Measurements from ENCODE around the gene CYP21A2. TPM values are rescaled to one million over a fixed set of nuclear protein-coding genes. Genes with fewer than 3 reads are reported as not detected.
"Not testable (repeated sequence)": the region's sequence is repeated elsewhere in the genome, so short reads cannot be mapped to it uniquely, and the experiment has no call there.

The CYP21A2 gene
- polyA plus RNA-seq, 1 donor (not counting 4 experiments of a cell fraction or from before 2014, with no cell fraction given), result 0.04 TPM

DNA sequence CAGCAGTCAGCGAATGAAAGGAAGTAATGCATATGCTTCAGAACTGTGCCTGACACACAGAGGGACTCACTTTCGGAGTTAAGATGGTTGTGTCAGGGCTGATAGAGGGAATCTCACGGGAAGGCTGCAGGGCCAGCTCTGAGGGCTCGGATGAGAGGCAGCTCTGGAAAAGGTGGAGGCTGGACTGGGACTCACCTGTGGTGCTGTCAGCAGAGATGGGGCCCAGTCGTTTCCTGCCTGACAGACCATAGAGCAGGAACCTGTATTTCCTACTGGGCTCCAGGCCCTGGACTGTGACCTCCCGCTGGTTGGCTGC is 9.3 kb downstream of the CYP21A2 start:
- Histone ChIP-seq H3K9ac (ENCODE audit: control insufficient read depth, extremely low read depth, insufficient read depth, low read length) (no peak overlapping the region), H3K9me1 (ENCODE audit: control insufficient read depth, extremely low read depth, insufficient read depth, low read length) (no peaks in the 10 kb centered on the region), H3K4me3 (ENCODE audit: control insufficient read depth in 2 of 3, extremely low read depth in 1 of 3, insufficient read depth in 2 of 3, low read depth in 1 of 3, low read length in 3 of 3) (no peak overlapping the region), H3K36me3 (ENCODE audit: control insufficient read depth in 2 of 2, extremely low read depth in 1 of 2, insufficient read depth in 2 of 2, low read length in 2 of 2) (no peaks in the 10 kb centered on the region), H3K4me2 (ENCODE audit: control insufficient read depth, extremely low read depth, insufficient read depth, low read depth, low read length) (no peak overlapping the region), H3K27me3 (ENCODE audit: control insufficient read depth, extremely low read depth, insufficient read depth, low read length) (peaks cover 8% of the 10 kb centered on the region), H3K79me2 (ENCODE audit: control insufficient read depth, insufficient read depth, low read length) (no peaks in the 10 kb centered on the region), H4K20me1 (ENCODE audit: control insufficient read depth, extremely low read depth, insufficient read depth, low read length) (no peaks in the 10 kb centered on the region), H3K4me1 (ENCODE audit: control insufficient read depth, extremely low read depth, insufficient read depth, low read length) (peaks cover 7% of the 10 kb centered on the region), H2AFZ (ENCODE audit: control insufficient read depth, low read length) (no peak overlapping the region), H3K9me3 (ENCODE audit: control insufficient read depth, low read depth, low read length) (no peaks in the 10 kb centered on the region), H3K27ac (ENCODE audit: control insufficient read depth, insufficient read depth, low read length) (no peak overlapping the region)
- TF ChIP-seq EZH2 (IDR thresholded peaks at IDR 0.05; ENCODE audit: low read length), result no peak
- TF ChIP-seq, protein P1, sequence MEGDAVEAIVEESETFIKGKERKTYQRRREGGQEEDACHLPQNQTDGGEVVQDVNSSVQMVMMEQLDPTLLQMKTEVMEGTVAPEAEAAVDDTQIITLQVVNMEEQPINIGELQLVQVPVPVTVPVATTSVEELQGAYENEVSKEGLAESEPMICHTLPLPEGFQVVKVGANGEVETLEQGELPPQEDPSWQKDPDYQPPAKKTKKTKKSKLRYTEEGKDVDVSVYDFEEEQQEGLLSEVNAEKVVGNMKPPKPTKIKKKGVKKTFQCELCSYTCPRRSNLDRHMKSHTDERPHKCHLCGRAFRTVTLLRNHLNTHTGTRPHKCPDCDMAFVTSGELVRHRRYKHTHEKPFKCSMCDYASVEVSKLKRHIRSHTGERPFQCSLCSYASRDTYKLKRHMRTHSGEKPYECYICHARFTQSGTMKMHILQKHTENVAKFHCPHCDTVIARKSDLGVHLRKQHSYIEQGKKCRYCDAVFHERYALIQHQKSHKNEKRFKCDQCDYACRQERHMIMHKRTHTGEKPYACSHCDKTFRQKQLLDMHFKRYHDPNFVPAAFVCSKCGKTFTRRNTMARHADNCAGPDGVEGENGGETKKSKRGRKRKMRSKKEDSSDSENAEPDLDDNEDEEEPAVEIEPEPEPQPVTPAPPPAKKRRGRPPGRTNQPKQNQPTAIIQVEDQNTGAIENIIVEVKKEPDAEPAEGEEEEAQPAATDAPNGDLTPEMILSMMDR (optimal IDR thresholded peaks at IDR 0.05 in 1 of 3, IDR thresholded peaks at IDR 0.05 in 1 of 3, conservative IDR thresholded peaks at IDR 0.05 in 1 of 3; ENCODE audit: extremely low read depth in 1 of 3, insufficient read depth in 2 of 3, low read length in 3 of 3), result no peak
- dilution Hi-C loops (cut with MboI; ENCODE audit: extremely low pct_ligation_motif_present, low sequenced_read_pairs), result no loop called here
- FAIRE-seq (no peak), DNase-seq (ENCODE audit: low read depth, low spot score) (no peak)

DNA sequence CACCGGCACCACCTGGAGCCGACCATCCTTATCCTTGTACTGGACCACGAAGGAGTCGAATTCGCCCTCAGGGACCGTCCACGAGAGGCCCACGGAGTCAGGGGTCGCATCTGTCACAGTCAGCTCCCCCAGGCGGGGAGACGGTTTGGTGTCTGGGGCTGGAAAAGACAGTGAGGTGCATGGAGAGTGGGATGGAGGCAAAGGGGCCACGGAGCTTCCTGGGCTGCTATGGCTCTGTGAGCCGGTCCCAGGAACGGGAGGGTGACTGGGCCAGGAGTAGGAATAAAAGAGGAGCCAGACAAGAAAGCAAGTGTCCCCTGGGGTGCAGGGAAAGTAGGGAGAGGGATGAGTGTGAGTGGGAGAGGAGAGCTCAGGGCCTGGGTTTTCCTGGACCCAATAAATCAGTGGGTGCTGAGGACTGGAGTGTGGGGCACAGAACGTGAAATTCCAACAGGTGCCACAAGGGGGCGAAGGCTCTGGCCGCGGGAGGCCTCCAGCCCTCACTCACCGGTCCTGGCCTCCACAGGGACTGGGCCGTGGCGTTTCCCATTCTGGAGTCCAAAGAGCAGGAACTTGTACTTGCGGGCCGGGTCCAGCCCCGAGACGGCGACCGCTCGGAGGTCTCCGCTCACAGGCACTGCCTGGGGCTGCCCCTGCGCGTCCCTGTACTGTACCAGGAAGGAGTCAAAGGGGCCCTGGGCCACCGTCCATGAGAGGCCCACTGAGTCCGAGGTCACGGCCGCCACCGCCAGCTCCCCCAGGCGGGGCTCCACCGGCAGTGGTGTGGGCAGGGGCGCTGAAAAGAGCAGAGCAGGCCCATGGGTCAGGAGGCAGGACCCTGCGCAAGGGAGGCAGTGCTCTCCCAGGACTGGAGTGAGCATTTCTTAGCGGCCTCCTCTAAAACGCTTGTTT is 9.9 kb downstream of the CYP21A2 start:
- dilution Hi-C loops (cut with MboI; ENCODE audit: extremely low pct_ligation_motif_present, low sequenced_read_pairs), result no loop called here
- H3K79me2 ChIP-seq (ENCODE audit: control insufficient read depth, insufficient read depth, low read length), result no peaks in the 10 kb centered on the region
- no peak overlapping the region for H3K4me2 ChIP-seq (ENCODE audit: control insufficient read depth, extremely low read depth, insufficient read depth, low read depth, low read length)
- no peaks in the 10 kb centered on the region for H3K9me3 ChIP-seq (ENCODE audit: control insufficient read depth, low read depth, low read length)
- H3K36me3 ChIP-seq (ENCODE audit: control insufficient read depth in 2 of 2, extremely low read depth in 1 of 2, insufficient read depth in 2 of 2, low read length in 2 of 2), result no peaks in the 10 kb centered on the region
- no peak overlapping the region for H2AFZ ChIP-seq (ENCODE audit: control insufficient read depth, low read length)
- peaks cover 8% of the 10 kb centered on the region for H3K27me3 ChIP-seq (ENCODE audit: control insufficient read depth, extremely low read depth, insufficient read depth, low read length)
- peak; percentile 53 for FAIRE-seq
- H3K9ac ChIP-seq (ENCODE audit: control insufficient read depth, extremely low read depth, insufficient read depth, low read length), result no peak overlapping the region
- no peaks in the 10 kb centered on the region for H4K20me1 ChIP-seq (ENCODE audit: control insufficient read depth, extremely low read depth, insufficient read depth, low read length)
- TF ChIP-seq, protein P1 (optimal IDR thresholded peaks at IDR 0.05 in 1 of 3, IDR thresholded peaks at IDR 0.05 in 1 of 3, conservative IDR thresholded peaks at IDR 0.05 in 1 of 3; ENCODE audit: extremely low read depth in 1 of 3, insufficient read depth in 2 of 3, low read length in 3 of 3), result peak; percentile 71 to 90 (median 89)
- no peak for TF ChIP-seq EZH2 (IDR thresholded peaks at IDR 0.05; ENCODE audit: low read length)
- no peak for DNase-seq (ENCODE audit: low read depth, low spot score)
- H3K4me3 ChIP-seq (ENCODE audit: control insufficient read depth in 2 of 3, extremely low read depth in 1 of 3, insufficient read depth in 2 of 3, low read depth in 1 of 3, low read length in 3 of 3), result no peak overlapping the region
- H3K4me1 ChIP-seq (ENCODE audit: control insufficient read depth, extremely low read depth, insufficient read depth, low read length), result peaks cover 7% of the 10 kb centered on the region
- no peaks in the 10 kb centered on the region for H3K9me1 ChIP-seq (ENCODE audit: control insufficient read depth, extremely low read depth, insufficient read depth, low read length)
- H3K27ac ChIP-seq (ENCODE audit: control insufficient read depth, insufficient read depth, low read length), result no peak overlapping the region

DNA sequence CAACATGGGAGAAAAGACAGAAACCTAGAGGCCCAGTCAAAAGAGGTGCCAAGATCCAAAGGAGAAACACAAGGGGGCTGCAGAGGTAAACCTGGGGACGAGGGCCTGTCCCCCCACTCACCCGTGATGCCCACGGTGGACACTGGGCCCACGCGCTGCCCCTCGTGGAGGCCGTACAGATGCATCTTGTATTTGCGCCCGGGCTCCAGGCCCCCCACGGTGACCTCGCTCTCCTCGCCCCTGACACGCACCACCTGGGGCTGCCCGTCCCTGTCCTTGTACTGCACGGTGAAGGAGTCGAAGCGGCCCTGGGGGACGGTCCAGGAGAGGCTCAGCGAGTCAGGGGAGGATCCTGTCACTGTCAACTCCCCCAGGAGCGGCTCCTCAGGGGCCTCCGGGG is 10.9 kb downstream of the CYP21A2 start:
- H3K9me3 ChIP-seq (ENCODE audit: control insufficient read depth, low read depth, low read length); FAIRE-seq; H3K4me3 ChIP-seq (ENCODE audit: control insufficient read depth in 2 of 3, extremely low read depth in 1 of 3, insufficient read depth in 2 of 3, low read depth in 1 of 3, low read length in 3 of 3); H3K27ac ChIP-seq (ENCODE audit: control insufficient read depth, insufficient read depth, low read length); H4K20me1 ChIP-seq (ENCODE audit: control insufficient read depth, extremely low read depth, insufficient read depth, low read length); H3K36me3 ChIP-seq (ENCODE audit: control insufficient read depth in 2 of 2, extremely low read depth in 1 of 2, insufficient read depth in 2 of 2, low read length in 2 of 2); H3K27me3 ChIP-seq (ENCODE audit: control insufficient read depth, extremely low read depth, insufficient read depth, low read length); dilution Hi-C loops (cut with MboI; ENCODE audit: extremely low pct_ligation_motif_present, low sequenced_read_pairs); H3K9me1 ChIP-seq (ENCODE audit: control insufficient read depth, extremely low read depth, insufficient read depth, low read length); H3K4me2 ChIP-seq (ENCODE audit: control insufficient read depth, extremely low read depth, insufficient read depth, low read depth, low read length); H3K9ac ChIP-seq (ENCODE audit: control insufficient read depth, extremely low read depth, insufficient read depth, low read length); H2AFZ ChIP-seq (ENCODE audit: control insufficient read depth, low read length); DNase-seq (ENCODE audit: low read depth, low spot score); H3K79me2 ChIP-seq (ENCODE audit: control insufficient read depth, insufficient read depth, low read length); H3K4me1 ChIP-seq (ENCODE audit: control insufficient read depth, extremely low read depth, insufficient read depth, low read length): not testable (repeated sequence)

DNA sequence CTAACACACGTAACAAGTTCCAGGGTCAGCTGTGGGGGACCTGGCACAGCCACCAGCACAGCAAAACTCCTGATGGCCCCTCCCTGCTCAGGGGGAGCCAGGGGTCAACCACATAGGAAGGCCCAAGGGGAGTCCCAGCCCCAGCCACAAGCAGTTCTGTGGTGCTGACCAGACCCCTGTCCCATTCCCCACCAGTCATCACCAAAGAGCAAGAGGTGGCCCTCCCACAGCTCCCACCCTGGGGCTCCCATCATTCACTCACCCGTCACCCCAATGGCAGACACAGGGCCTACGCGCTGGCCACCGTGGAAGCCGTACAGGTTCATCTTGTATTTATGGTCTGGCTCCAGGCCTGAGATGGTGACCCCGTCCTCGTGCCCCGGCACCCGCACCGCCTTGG is 11.5 kb downstream of the CYP21A2 start:
- H3K4me3 ChIP-seq (ENCODE audit: control insufficient read depth in 2 of 3, extremely low read depth in 1 of 3, insufficient read depth in 2 of 3, low read depth in 1 of 3, low read length in 3 of 3); H3K9me1 ChIP-seq (ENCODE audit: control insufficient read depth, extremely low read depth, insufficient read depth, low read length); FAIRE-seq; H3K79me2 ChIP-seq (ENCODE audit: control insufficient read depth, insufficient read depth, low read length); H3K27ac ChIP-seq (ENCODE audit: control insufficient read depth, insufficient read depth, low read length); H4K20me1 ChIP-seq (ENCODE audit: control insufficient read depth, extremely low read depth, insufficient read depth, low read length); H3K27me3 ChIP-seq (ENCODE audit: control insufficient read depth, extremely low read depth, insufficient read depth, low read length); H3K4me2 ChIP-seq (ENCODE audit: control insufficient read depth, extremely low read depth, insufficient read depth, low read depth, low read length); H2AFZ ChIP-seq (ENCODE audit: control insufficient read depth, low read length); H3K9ac ChIP-seq (ENCODE audit: control insufficient read depth, extremely low read depth, insufficient read depth, low read length); H3K36me3 ChIP-seq (ENCODE audit: control insufficient read depth in 2 of 2, extremely low read depth in 1 of 2, insufficient read depth in 2 of 2, low read length in 2 of 2); H3K9me3 ChIP-seq (ENCODE audit: control insufficient read depth, low read depth, low read length); dilution Hi-C loops (cut with MboI; ENCODE audit: extremely low pct_ligation_motif_present, low sequenced_read_pairs); H3K4me1 ChIP-seq (ENCODE audit: control insufficient read depth, extremely low read depth, insufficient read depth, low read length); DNase-seq (ENCODE audit: low read depth, low spot score): not testable (repeated sequence)
